ENCODE measurements around the gene PLEKHA6. TPM values are rescaled to one million over a fixed set of nuclear protein-coding genes. Genes with fewer than 3 reads are reported as not detected.
"Not testable (repeated sequence)": the region's sequence is repeated elsewhere in the genome, so short reads cannot be mapped to it uniquely, and the experiment has no call there.

The PLEKHA6 gene
- total and polyA plus RNA-seq, 8 donors, result 9.5 to 23.8 (median 15.0) TPM

GRCh38 chr1:204314171-204314892 lies 45.4 kb downstream of the PLEKHA6 start:
- 74 to 76% methylated on average over 7 of the region's 7 CpGs for WGBS, 2 donors
- no peak for TF ChIP-seq CTCF (IDR thresholded peaks at IDR 0.05)
- ATAC-seq (peak; percentile 64 to 92 (median 82)), FAIRE-seq (no peak), DNase-seq (no peak)
- Histone ChIP-seq H3K9me3 (no peaks in the 10 kb centered on the region), H3K4me1 (peaks cover 0 to 3% (median 0%) of the 10 kb centered on the region in 3 donors), H3K4me3 (peak overlapping the region in 1 of 4 donors; percentile 16), H3K36me3 (no peaks in the 10 kb centered on the region), H3K27ac (peak overlapping the region in 3 of 4 donors; percentile 31 to 55 (median 47)), H3K27me3 (no peaks in the 10 kb centered on the region)
- intact Hi-C loops (cut with DNase I), result no loop called here

- Histone ChIP-seq H3K27ac (peak overlapping the region in 3 of 4 donors; percentile 31 to 55 (median 47)), H3K4me3 (peak overlapping the region in 1 of 4 donors; percentile 16), H3K9me3 (no peaks in the 10 kb centered on the region), H3K27me3 (no peaks in the 10 kb centered on the region), H3K4me1 (peaks cover 0 to 3% (median 0%) of the 10 kb centered on the region in 3 donors), H3K36me3 (no peaks in the 10 kb centered on the region)
- DNase-seq (no peak), FAIRE-seq (no peak), ATAC-seq (peak in 3 of 4 donors; percentile 56 to 74 (median 66))
- 28 to 30% methylated on average over 4 of the region's 4 CpGs for WGBS, 2 donors
- intact Hi-C loops (cut with DNase I), result no loop called here
- no peak for TF ChIP-seq CTCF (IDR thresholded peaks at IDR 0.05)
These were observed 46.1 kb downstream of the PLEKHA6 start for GRCh38 chr1:204313675-204314074.

GRCh38 chr1:204310970-204311369 lies 48.8 kb downstream of the PLEKHA6 start:
- H3K36me3 ChIP-seq; H3K4me1 ChIP-seq; H3K27ac ChIP-seq; H3K27me3 ChIP-seq; DNase-seq; ATAC-seq; intact Hi-C loops (cut with DNase I); H3K4me3 ChIP-seq; H3K9me3 ChIP-seq; FAIRE-seq: not testable (repeated sequence)
- 94% methylated on average over 4 of the region's 4 CpGs for WGBS, 2 donors

DNA sequence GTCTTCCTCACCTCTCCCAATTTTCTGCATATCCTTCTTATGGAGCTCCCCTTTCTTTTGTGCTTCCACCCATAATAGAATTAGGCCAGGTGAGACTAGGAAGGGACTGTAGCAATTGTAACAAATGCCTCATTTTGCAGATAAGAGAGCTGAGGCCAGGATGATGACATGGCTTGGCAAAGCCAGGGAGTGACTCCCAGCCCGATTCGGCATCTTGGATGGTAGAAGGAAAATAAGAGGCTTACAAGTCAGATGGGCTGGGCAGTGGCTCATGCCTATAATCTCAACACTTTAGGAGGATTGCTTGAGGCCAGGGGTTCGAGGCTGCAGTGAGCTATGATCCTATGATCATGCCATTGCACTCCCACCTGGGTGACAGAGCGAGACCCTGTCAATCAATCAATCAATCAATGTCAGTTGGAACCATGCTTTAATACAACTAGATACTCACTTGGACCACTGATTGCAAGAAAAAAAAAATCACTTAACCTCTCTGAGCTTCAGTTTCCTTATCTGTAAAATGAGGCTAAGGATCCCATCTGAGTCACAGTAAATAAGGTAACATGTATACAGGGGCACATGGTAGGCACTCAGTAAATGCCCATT lies 51.6 kb downstream of the PLEKHA6 start:
- FAIRE-seq (no peak), ATAC-seq (peak in 2 of 4 donors; percentile 48 to 50), DNase-seq (no peak)
- intact Hi-C loops (cut with DNase I), result no loop called here
- H3K27me3 ChIP-seq, result no peaks in the 10 kb centered on the region
- H3K9me3 ChIP-seq, result no peaks in the 10 kb centered on the region
- H3K4me3 ChIP-seq, result no peak overlapping the region
- H3K36me3 ChIP-seq, result no peaks in the 10 kb centered on the region
- TF ChIP-seq CTCF (IDR thresholded peaks at IDR 0.05), result no peak
- WGBS, 2 donors, result 49 to 50% methylated on average over 4 of the region's 4 CpGs
- no peak overlapping the region for H3K27ac ChIP-seq
- peaks cover 0 to 8% (median 0%) of the 10 kb centered on the region in 3 donors for H3K4me1 ChIP-seq

DNA sequence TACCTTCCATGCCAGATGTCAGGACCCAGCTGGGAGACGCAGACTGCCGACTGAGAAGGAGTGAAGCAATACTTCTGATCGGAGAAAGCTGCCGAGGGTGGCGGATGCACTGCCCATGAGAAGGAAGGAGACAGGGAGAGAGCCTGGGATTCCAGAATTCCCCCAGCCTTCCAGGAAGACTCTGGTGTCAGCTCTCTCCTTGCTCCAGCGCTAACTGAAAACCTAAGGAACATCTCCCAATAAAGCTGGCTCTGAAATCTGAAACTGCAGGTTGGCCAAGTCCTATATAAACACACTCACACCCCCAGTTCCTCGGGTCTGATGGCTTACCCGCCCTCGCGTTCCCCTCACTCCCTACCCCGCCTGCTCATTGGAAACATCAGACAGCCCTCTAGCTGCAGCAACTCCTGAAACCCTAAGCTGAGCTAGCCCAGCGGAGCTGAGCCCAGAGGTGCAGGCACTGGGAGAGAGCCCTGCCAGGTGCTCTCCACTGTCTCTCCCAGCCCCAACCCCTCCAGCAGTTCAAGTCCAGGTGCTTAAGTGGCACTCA lies 52.3 kb downstream of the PLEKHA6 start:
- no peak overlapping the region for H3K27ac ChIP-seq

More for the DNA sequence above, 52.3 kb downstream of the PLEKHA6 start:
- 28 to 38% methylated on average over 12 of the region's 12 CpGs for WGBS, 2 donors
- no peaks in the 10 kb centered on the region for H3K9me3 ChIP-seq
- TF ChIP-seq CTCF (IDR thresholded peaks at IDR 0.05), result no peak
- H3K4me1 ChIP-seq, result peaks cover 0 to 8% (median 0%) of the 10 kb centered on the region in 3 donors
- FAIRE-seq (no peak), ATAC-seq (peak; percentile 46 to 96 (median 81)), DNase-seq (peak in 1 of 6 donors; percentile 30)
- H3K27me3 ChIP-seq, result no peaks in the 10 kb centered on the region
- no peaks in the 10 kb centered on the region for H3K36me3 ChIP-seq
- intact Hi-C loops (cut with DNase I), result no loop called here
- peak overlapping the region in 1 of 4 donors; percentile 18 for H3K4me3 ChIP-seq
